Middle frontal gyrus (tissue), 1 donor: Measurements from ENCODE around the gene ZNF407.

Source experiments
- DNase-seq: peaks from one replicate; pipeline ENCODE4 v3.0.0-alpha.2; 2015; ENCODE audit warnings: low spot score; ENCODE audit errors: extremely low spot score

ZNF407 gene

GRCh38 chr18:74778191-74778847 is 180.6 kb downstream of the ZNF407 start:
- no peak for DNase-seq

GRCh38 chr18:74784752-74785151 is 187.1 kb downstream of the ZNF407 start:
- no peak for DNase-seq

DNA sequence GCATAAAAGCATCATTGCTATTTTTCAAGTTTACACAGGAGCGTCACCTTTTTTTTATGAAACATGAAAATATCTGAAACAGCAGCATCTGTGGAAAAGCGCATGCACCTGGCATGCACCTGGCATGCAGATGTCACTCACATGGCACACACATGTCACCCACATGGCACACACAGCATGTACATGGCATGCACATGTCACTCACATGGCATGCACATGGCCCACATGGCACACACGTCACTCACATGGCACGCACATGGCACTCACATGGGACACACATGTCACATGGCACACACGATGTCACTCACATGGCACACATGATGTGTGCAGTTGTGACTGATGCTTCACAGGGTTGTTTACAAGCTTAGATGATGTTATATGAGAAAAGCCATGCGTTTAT is 188.0 kb downstream of the ZNF407 start:
- no peak for DNase-seq

- no peak for DNase-seq
These were observed 191.0 kb downstream of the ZNF407 start for GRCh38 chr18:74788657-74789056.

- DNase-seq: no peak
These were observed 191.4 kb downstream of the ZNF407 start for GRCh38 chr18:74789078-74789477.

GRCh38 chr18:74790451-74790850 is 192.8 kb downstream of the ZNF407 start:
- DNase-seq: no peak

GRCh38 chr18:74791501-74792194 is 194.0 kb downstream of the ZNF407 start:
- no peak for DNase-seq

GRCh38 chr18:74793746-74794145 is 196.1 kb downstream of the ZNF407 start:
- DNase-seq: no peak

DNA sequence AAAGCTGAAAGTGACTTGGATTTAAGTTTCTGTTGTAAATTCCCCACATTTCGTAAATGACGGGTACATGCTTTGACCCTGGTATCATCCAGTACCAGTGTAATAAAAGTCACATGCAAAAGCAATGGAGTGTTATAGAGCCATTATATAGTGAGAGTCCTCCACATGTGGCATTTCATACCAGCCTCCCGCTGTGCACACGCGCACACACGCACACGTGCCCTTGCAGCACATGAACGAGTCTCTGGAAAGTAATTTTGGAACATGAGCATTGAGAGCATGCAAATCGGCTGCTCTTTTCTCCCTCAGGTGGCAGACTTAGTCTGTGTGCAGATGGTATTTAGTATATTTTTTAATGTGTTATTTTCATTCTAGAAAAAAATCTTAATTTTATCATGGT is 198.1 kb downstream of the ZNF407 start:
- no peak for DNase-seq

- no peak for DNase-seq
These were observed 198.5 kb downstream of the ZNF407 start for GRCh38 chr18:74796211-74796610.

GRCh38 chr18:74796841-74797576 is 199.3 kb downstream of the ZNF407 start:
- no peak for DNase-seq

GRCh38 chr18:74797577-74798151 is 200.0 kb downstream of the ZNF407 start:
- no peak for DNase-seq

- DNase-seq: no peak
These were observed 201.9 kb downstream of the ZNF407 start for GRCh38 chr18:74799542-74799941.

GRCh38 chr18:74800098-74800497 is 202.4 kb downstream of the ZNF407 start:
- DNase-seq: no peak

DNA sequence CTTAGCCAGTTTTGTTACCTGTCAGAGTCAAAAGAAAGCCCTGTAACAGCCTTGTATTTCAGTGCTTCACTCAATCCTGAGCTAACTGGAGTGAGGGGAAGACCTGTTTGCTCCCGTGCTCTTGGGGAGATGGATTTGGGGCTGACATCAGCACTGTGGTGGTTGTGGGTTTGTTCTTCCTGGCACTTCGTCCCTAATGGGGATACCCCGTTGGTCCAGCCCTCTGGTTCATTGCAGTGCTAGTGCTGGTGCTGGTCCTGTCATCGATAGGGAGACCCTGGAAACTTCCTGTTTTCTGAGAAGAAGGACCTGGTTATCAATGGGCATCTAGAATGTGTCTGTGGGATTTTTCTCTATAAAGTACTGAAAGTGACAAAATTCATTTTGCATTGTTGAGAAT is 205.4 kb downstream of the ZNF407 start:
- DNase-seq: no peak

DNA sequence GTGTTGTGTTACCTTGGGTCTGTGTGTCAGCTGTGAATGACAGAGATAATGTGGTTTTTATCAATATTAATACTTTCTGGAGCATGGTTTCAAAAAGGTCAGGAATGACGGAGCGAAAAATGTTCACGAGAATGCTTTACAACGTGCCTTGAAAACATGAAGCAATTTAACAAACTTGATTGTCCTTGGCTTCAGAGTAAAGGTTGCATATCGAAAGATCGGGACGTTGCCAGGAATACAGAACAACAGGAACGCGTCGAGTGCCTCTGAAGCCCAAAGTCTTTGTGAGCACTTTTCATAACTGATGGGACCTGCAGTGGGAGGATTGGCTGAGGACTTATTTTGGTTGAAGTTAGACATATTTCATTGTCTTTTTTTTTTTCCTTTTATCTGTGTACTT is 206.1 kb downstream of the ZNF407 start:
- DNase-seq: no peak

- no peak for DNase-seq
These were observed 207.0 kb downstream of the ZNF407 start for GRCh38 chr18:74804677-74805076.

- DNase-seq: no peak
These were observed 208.4 kb downstream of the ZNF407 start for GRCh38 chr18:74806073-74806472.

- DNase-seq: no peak
These were observed 209.2 kb downstream of the ZNF407 start for GRCh38 chr18:74806700-74807416.

DNA sequence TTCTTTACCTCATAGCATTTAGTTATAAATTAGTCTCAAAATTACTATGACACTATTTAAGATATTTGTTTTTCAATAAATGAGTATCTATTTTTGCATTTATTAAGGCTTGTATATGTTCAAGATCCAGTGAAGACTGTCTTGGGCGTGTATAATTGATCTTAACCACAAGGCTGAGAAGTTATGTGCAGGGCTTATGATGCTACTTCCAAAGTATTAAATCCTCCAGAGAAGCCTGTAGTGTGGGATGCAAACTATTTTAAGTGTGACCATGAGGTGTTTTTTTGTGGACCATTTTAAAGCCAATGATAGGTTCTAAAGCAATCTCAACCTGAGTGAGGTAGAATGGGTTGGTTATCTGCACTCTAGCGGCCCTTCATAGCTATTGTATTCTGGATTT is 219.9 kb downstream of the ZNF407 start:
- no peak for DNase-seq

DNA sequence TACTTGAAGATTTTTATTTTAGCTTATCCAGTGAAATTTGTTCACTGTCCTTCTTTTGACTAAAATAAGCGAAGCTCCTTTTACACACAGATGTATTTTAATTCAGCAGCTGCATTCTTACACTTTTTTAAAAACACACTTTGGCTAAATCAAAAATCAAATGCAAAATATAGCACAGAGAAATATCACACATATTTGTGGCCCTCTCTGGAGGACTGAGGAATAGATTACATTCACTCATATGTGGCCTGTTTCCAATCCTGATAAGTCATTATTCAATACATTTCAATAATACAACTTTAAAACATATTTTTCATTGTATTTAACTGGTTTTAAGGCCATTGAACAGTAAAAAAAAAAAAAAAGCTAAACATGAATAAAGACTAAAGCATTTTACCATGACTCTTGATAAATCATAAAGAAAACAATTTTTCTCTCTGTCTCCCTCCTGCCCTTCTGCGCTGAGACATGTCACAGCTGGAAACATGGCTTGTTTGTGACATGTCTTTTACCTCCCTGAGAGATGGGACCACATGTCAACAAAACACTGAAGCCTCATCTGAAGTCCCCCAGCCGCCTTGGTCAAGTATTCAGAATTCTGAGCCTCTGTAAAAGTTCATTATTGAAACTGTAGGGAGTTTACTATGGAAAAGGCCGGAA is 221.0 kb downstream of the ZNF407 start:
- no peak for DNase-seq
